Stimulated activated CD4-positive, alpha-beta T cell treated with anti-CD3 and anti-CD28 coated beads, TNF-alpha, amount 100 ng/mL, for 4 hours (primary cell): ENCODE results near the gene CHN2.

ENCODE experiments used
- DNase-seq, 3 experiments: peaks; one replicate each; pipeline ENCODE4 v3.0.0-alpha.2; 2020; ENCODE audit warnings: low read depth in 3 of 3

CHN2 gene

GRCh38 chr7:29224726-29225125, 30.2 kb downstream of the CHN2 start:
- DNase-seq = no peak

DNA sequence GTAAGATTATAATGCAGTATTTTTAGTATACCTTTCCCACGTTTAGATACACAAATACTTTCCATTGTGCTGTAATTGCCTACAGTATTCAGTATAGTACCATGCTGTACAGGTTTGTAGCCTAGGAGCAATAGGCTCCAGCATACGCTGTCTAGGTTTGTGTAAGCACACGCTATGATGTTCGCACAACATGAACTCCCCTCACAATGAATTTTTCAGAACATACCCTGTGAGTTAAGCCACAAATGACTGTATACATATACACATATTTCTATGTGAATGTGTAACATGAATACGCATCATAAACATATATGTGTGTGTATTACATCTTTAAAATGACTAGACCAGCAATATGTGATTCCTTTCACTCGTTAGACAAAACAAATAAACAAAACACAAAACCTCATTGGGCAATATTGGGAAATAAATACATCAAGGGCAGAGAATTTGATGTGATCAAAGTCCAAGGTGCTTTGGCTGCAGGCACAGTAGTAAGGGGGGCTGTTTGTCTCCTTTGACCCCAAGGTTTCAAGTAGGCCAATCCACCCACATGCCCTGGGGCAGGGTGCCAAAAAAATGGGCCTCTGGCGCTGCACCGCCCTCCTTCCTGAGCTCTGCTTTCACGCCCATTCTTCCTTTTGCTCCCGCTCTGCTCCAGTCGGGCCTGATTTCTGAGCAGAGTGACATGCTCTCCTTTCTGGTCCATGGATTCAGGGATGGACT, 33.9 kb downstream of the CHN2 start:
- DNase-seq = no peak

DNA sequence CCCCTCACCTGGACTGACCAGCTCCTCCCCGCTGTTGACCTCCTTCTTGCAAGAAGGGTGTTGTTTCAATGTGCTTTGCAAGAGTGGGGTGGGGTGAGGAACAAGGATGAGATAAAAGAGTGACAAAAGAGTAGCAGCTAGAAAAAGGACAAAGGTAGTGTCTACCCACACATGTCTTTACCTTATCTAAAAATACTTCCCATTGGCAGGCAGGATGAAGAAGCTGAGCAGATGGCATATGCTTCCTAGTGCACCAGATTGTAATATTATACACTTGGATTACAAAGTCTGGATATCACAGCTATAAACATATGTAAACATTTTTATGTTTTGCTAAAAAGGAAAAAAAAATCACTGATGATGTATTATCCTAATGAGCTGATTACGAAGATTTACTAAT, 34.5 kb downstream of the CHN2 start:
- no peak for DNase-seq

DNA sequence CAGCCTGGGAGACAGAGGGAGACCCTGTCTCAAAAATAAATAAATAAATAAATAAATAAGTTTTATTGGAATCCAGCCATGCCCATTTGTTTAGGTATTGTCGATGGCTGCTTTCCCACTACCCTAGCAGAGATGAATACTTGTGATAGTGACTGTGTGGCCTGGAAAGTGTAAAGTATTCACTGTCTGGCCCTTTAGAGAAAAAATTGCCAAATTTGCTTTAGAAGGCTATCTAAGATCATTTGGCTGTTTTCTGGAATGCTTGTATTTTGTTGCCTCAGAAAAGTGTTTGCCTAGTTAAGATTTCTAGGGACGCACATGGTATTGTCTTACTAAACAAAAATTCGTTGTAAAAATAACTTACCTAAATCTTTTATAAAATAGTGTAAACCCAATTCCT, 35.4 kb downstream of the CHN2 start:
- no peak for DNase-seq

- no peak for DNase-seq
Observed at GRCh38 chr7:29230871-29231345, 36.3 kb downstream of the CHN2 start.

DNA sequence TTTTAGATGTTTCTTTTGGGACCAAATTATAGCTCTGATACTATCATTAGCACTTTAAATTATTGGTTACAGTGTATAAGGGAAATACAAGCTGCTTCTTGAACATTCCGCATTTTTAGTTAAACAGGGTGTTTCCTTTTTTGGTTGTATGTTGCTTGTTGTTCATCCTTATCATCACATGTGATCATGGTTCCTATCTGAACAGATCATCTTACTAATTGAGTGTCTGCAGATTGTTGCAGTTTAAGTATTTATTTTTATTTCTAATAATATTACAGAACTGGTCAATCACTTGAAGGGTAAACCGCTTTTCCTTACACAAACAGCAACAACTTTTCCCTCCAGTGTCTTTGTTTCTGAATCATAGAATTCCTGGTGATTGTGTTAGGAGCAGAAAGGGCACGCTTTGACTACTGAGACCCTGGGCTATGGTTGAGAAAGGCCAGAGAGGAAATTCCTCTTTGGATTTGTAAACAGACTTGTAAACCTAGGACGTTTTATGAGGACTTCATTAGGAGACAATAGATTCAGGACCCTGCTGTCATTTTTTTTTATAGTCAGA, 37.2 kb downstream of the CHN2 start:
- no peak for DNase-seq

GRCh38 chr7:29234438-29234837, 39.9 kb downstream of the CHN2 start:
- no peak for DNase-seq

- no peak for DNase-seq
Observed at GRCh38 chr7:29236071-29236580, 41.6 kb downstream of the CHN2 start.

- DNase-seq = no peak
Observed at GRCh38 chr7:29236649-29237048, 42.1 kb downstream of the CHN2 start.

DNA sequence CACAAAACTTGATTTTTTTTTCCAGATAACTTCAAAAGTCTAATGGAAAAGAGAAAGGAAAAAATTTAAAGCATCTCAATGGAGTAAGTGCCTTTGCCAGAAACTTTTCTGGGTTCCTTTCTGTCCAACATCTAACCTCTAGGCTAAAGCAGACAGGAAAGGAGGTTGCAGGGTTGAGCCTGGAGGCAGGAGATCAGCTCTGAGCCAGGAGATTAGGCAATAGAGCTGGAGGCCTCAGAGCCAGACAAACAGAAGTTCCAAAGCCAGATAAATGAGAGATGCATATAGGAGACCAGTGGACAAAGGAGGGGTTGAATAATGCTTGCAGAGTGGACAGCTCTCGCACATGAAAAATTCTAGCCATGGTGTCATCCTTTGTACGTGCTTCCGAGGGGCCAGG, 42.9 kb downstream of the CHN2 start:
- no peak for DNase-seq

DNA sequence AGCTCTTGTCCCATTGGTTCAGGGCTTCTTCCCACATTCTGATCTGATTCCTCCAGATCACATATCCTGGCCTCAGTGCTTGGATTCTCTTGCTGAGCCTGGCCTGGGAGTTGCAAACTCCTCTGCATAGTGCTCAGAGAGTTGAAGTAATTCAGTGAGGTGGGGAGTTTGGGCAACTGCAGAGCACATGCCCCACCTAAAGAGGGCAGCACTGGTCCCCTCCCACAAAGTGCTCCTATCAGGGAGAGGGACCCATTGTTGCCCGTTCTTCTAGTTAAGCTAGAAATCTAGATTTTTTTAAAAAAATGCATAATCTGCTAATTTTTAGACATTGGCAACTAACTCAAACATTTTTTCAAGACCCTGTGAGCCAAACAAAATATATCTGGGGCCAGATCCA, 45.1 kb downstream of the CHN2 start:
- DNase-seq = no peak

GRCh38 chr7:29242265-29242664, 47.7 kb downstream of the CHN2 start:
- DNase-seq = no peak

GRCh38 chr7:29243910-29244655, 49.5 kb downstream of the CHN2 start:
- DNase-seq = peak in 1 of 3 experiments; percentile 4

DNA sequence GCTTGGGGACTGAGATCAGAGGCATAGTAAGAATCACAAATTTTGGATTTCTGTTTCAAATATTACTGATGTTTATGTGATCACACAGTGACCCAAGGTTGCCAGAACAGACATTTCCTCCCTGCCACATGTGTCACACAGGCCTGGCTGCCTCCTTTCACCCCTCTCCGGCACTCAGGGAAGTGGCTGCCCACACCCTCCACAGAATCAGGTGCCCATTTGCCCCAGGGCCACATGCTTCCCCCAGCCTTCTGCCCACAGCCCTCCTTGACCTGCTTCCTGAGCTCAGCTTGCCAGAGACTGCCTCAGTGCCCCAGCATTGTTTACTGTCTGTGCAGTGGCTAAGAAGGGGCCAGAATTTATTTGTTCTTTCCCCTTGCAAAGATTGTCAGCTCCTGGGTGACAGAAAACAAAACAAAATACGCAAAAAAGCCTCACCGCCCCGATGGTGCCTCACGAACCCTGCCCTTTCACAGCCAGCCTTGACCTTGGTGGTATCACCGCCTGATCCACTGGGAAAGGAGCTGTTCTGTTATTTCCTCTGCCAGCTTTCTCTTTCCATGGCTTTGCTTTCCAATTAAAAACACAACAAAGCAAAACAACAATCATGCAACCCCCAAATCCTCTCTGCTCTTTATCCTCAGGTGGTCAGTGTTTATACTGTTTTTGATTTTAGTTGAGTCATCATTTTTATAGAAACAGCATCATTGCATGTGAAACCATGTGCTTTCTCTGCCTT, 52.8 kb downstream of the CHN2 start:
- DNase-seq = no peak

- no peak for DNase-seq
Observed at GRCh38 chr7:29247963-29248236, 53.3 kb downstream of the CHN2 start.

DNA sequence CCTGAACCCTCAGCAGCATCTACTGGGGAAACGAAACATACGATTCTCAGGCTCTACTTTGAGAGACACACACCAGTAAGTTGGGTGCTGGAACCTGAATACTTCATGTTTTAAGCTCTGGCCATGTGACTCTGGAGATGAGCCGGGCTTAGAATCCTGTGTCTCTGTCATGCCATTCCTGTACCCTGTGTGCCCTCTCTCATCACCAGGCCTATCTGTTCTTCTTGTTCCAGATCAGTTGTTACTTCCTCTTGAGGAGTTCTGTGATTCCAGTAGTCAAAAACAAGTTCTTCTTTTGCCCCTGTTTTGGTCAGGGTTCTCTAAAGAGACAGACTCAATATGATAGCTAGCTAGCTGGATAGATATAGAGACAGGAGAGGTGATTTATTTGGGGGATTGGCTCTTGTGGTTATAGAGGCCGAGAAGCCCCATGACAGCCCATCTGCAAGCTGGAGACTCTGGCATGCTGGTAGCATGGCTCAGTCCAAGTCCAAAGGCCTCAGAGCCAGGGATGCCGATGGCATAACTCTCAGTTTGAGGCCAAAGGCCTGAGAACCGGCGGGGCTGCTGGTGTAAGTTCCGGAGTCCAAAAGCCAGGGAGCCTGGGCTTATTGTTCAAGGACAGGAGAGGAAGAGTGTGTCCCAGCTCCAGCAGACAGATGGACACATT, 54.3 kb downstream of the CHN2 start:
- DNase-seq = no peak

DNA sequence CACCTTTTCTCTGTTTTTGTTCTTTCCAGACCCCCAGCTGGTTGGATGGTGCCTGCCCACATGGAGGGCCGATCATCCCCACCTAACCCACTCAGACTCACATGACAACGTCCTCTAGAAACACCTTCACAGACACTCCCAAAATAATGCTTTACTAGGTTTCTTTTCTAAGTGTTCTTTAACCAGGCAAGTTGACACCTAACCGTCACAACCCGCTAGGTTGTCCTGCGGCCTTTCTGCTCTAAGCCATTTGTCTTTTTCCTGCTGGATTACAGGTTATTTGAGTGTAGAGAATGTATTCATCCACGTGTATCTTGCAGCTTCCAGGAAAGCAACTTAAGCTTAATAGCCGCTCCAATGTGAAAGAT, 54.8 kb downstream of the CHN2 start:
- no peak for DNase-seq

DNA sequence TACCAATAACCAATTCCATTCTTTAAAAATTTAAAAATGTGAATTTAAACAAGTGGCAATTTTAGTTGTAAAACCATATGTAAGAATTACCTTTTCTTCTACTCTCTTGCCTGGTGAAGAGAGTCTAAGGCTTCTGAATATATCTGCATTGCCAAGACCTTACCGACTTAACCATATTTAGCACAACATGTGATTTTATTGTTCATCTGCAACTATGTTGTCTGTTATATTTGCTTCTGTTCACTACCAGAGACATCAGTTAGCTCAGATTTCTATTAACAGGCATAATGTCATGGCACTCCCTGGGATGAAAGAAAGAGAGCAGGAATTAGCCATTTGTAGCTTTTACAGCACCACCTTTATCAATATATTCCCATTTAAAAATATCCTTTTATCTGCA, 55.3 kb downstream of the CHN2 start:
- no peak for DNase-seq

DNA sequence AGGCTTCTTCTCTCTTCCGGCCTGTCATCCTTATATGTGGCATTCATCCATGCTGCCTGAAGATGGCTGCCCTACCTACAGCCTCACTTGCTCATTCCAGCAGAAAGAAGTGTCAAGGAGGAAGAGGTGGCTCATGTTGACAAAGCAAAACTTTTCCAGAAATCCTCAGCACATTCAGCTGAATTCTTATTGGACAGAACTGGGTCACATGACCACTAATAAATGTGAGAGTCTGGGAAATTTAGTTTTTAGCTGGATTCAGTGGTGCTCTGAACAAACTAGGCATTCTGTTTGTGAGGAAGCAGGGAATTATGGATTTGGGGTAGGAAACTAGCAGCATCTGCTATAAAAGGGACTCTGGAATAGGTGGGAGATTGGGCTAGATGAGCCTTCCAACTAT, 58.6 kb downstream of the CHN2 start:
- DNase-seq = no peak

DNA sequence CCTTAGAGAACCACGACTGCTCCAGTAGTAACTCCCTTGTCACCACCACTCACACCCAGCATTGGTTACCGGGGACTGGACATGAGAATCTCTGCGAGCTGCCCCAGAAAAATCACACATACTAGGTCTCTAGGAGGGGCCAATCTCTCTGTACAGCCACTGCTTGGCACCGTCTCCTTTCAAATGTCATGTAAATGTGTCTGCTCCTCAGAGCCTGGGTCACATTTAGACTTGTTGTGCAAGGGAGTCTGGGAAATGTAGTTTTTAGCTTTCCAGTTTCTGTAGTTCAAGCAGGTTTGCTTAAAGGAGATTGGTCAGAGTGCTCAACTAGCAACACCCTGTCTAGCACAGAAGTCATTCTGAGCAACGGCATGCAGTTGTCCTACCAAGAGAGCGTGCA, 60.0 kb downstream of the CHN2 start:
- no peak for DNase-seq

- DNase-seq = no peak
Observed at GRCh38 chr7:29255199-29255878, 60.8 kb downstream of the CHN2 start.
